NB4 (cell line): ENCODE results near the gene COX17.

Source experiments
- POLR2A ChIP-seq: IDR thresholded peaks from 2 replicates; pipeline ENCODE4 v1.6.1; 2011; ENCODE audit warnings: mild to moderate bottlenecking; ENCODE audit not compliant: insufficient read length; ENCODE audit errors: extremely low read depth
- TF ChIP-seq, protein P1 (sequence below): IDR thresholded peaks from 2 replicates; pipeline ENCODE4 v1.6.1; 2011; ENCODE audit warnings: low read depth, low read length
- TF ChIP-seq, protein P2 (sequence below): IDR thresholded peaks from one replicate; pipeline ENCODE4 v1.5.1; 2012; ENCODE audit warnings: low read depth, low read length

DNA sequence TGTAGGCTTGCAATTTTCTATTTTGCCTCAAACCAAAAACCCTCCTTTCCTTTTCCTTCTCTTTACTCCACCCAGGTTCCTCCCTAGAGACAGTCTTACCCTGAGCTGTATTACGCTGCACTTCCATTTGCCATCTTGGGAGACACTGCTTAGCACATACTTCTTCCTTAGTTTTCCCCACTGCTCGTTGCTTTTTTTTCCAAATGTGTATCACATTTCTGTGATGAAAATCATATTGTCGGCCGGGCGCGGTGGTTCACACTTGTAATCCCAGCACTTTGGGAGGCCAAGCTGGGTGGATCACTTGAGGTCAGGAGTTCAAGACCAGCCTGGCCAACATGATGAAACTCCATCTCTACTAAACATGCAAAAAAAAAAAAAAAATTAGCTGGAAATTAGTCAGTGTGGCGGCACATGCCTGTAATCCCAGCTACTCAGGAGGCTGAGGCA lies 46.3 kb downstream of the COX17 start:
- TF ChIP-seq POLR2A = no peak
- TF ChIP-seq, protein P1, sequence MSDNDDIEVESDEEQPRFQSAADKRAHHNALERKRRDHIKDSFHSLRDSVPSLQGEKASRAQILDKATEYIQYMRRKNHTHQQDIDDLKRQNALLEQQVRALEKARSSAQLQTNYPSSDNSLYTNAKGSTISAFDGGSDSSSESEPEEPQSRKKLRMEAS = no peak
- TF ChIP-seq, protein P2, sequence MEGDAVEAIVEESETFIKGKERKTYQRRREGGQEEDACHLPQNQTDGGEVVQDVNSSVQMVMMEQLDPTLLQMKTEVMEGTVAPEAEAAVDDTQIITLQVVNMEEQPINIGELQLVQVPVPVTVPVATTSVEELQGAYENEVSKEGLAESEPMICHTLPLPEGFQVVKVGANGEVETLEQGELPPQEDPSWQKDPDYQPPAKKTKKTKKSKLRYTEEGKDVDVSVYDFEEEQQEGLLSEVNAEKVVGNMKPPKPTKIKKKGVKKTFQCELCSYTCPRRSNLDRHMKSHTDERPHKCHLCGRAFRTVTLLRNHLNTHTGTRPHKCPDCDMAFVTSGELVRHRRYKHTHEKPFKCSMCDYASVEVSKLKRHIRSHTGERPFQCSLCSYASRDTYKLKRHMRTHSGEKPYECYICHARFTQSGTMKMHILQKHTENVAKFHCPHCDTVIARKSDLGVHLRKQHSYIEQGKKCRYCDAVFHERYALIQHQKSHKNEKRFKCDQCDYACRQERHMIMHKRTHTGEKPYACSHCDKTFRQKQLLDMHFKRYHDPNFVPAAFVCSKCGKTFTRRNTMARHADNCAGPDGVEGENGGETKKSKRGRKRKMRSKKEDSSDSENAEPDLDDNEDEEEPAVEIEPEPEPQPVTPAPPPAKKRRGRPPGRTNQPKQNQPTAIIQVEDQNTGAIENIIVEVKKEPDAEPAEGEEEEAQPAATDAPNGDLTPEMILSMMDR = no peak
